ENCODE data around the gene F13A1. TPM values are rescaled to one million over a fixed set of nuclear protein-coding genes. Genes with fewer than 3 reads are reported as not detected.

The F13A1 gene
- total and polyA plus RNA-seq, 2 of the 8 experiments (the other 6 are each of a cell fraction or from before 2014, with no cell fraction given), result 0.57 to 1.5 TPM

- TF ChIP-seq CHD7 (IDR thresholded peaks at IDR 0.05; ENCODE audit: insufficient replicate concordance, low read length), result no peak
- TF ChIP-seq POLR2AphosphoS5 (IDR thresholded peaks at IDR 0.05; ENCODE audit: low read depth, low read length), result no peak
- TF ChIP-seq CHD2 (IDR thresholded peaks at IDR 0.05; ENCODE audit: low read length), result no peak
- TF ChIP-seq SRF (IDR thresholded peaks at IDR 0.05; ENCODE audit: low read depth, low read length), result no peak
- no peak for TF ChIP-seq PHF8 (conservative IDR thresholded peaks at IDR 0.05; ENCODE audit: low read depth, low read length)
- no peak for TF ChIP-seq RNF2 (IDR thresholded peaks at IDR 0.05; ENCODE audit: borderline replicate concordance, low read depth, low read length, missing control alignments, poor library complexity, severe bottlenecking)
- no peak for TF ChIP-seq BCL11A (IDR thresholded peaks at IDR 0.05; ENCODE audit: low read depth in 2 of 2, low read length in 2 of 2)
- TF ChIP-seq HDAC6 (IDR thresholded peaks at IDR 0.05; ENCODE audit: low read depth, low read length), result no peak
- TF ChIP-seq CBX5 (IDR thresholded peaks at IDR 0.05; ENCODE audit: low read depth, low read length), result no peak
- no peak for TF ChIP-seq CEBPB (IDR thresholded peaks at IDR 0.05; ENCODE audit: low read depth, low read length)
Measured at GRCh38 chr6:6177754-6178153, 142.7 kb downstream of the F13A1 start (continued).

All from H1 (cell line).